Kidney epithelial cell (primary cell): ENCODE results near the gene PPIH. TPM values are rescaled to one million over a fixed set of nuclear protein-coding genes. Genes with fewer than 3 reads are reported as not detected.
"Not testable (repeated sequence)": the region's sequence is repeated elsewhere in the genome, so short reads cannot be mapped to it uniquely, and the experiment has no call there.

Experiments used
- DNase-seq: peaks from one replicate; pipeline ENCODE4 v3.0.0-alpha.2; 2010; ENCODE audit warnings: low read depth
- H3K27me3 ChIP-seq: 2 replicates; pipeline ENCODE4 v1.6.0; 2011; ENCODE audit warnings: low read length; ENCODE audit not compliant: control insufficient read depth, insufficient read depth
- H3K36me3 ChIP-seq: 2 replicates; pipeline ENCODE4 v1.5.1; 2011; ENCODE audit warnings: low read length; ENCODE audit not compliant: control insufficient read depth, insufficient read depth
- H3K4me3 ChIP-seq: 2 replicates; pipeline ENCODE4 v1.5.1; 2011; ENCODE audit warnings: low read depth, mild to moderate bottlenecking, control low read depth, low read length
- total RNA-seq: library from RNA; depleted of rRNA; stranded (reverse); fragments of >200 nt; gene quantifications from 2 replicates; pipeline ENCODE4 v1.2.3, GENCODE V29; 2015
- TF ChIP-seq, protein P1 (sequence below): IDR thresholded peaks from 2 replicates; pipeline ENCODE4 v1.5.1; 2011; ENCODE audit warnings: mild to moderate bottlenecking, moderate library complexity, low read length, control low read depth, inconsistent platforms; ENCODE audit not compliant: insufficient read depth, poor library complexity, severe bottlenecking

Gene PPIH
- total RNA-seq, 1 donor from 2014 or later, result 43.7 TPM

GRCh38 chr1:42721926-42722325, 63.7 kb downstream of the PPIH start:
- TF ChIP-seq, protein P1, sequence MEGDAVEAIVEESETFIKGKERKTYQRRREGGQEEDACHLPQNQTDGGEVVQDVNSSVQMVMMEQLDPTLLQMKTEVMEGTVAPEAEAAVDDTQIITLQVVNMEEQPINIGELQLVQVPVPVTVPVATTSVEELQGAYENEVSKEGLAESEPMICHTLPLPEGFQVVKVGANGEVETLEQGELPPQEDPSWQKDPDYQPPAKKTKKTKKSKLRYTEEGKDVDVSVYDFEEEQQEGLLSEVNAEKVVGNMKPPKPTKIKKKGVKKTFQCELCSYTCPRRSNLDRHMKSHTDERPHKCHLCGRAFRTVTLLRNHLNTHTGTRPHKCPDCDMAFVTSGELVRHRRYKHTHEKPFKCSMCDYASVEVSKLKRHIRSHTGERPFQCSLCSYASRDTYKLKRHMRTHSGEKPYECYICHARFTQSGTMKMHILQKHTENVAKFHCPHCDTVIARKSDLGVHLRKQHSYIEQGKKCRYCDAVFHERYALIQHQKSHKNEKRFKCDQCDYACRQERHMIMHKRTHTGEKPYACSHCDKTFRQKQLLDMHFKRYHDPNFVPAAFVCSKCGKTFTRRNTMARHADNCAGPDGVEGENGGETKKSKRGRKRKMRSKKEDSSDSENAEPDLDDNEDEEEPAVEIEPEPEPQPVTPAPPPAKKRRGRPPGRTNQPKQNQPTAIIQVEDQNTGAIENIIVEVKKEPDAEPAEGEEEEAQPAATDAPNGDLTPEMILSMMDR, result no peak
- no peak for DNase-seq
- no peak overlapping the region for H3K4me3 ChIP-seq
- no peaks in the 10 kb centered on the region for H3K36me3 ChIP-seq
- H3K27me3 ChIP-seq, result no peaks in the 10 kb centered on the region

- H3K4me3 ChIP-seq, H3K36me3 ChIP-seq, DNase-seq, H3K27me3 ChIP-seq: not testable (repeated sequence)
These were observed 64.2 kb downstream of the PPIH start for GRCh38 chr1:42722403-42722802.

DNA sequence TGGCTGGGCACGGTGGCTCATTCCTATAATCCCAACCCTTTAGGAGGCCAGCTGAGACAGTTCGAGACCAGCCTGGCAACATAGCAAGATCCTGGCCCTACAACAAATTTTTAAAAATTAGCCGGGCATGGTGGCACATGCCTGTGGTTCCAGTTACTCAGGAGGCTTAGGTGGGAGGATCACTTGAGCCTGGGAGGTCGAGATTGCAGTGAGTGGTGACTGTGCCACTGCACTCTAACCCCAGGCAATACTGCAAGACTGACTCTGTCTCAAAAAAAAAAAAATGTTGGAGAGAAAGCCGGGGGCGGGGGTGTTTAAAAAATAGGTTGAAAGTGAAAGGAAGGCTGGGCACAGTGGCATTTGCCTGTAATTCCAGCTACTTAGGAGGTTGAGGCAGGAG, 65.3 kb downstream of the PPIH start:
- DNase-seq, result no peak

GRCh38 chr1:42725820-42726219, 67.6 kb downstream of the PPIH start:
- DNase-seq, H3K27me3 ChIP-seq, H3K4me3 ChIP-seq: not testable (repeated sequence)

More for the DNA sequence above, 65.3 kb downstream of the PPIH start:
- Histone ChIP-seq H3K4me3 (no peak overlapping the region), H3K36me3 (no peaks in the 10 kb centered on the region), H3K27me3 (no peaks in the 10 kb centered on the region)
- TF ChIP-seq, protein P1, result no peak

More at GRCh38 chr1:42725820-42726219, 67.6 kb downstream of the PPIH start:
- H3K36me3 ChIP-seq, result not testable (repeated sequence)

Other genes with a start within 250 kb of the PPIH start
- gene ZMYND12, start 202.4 kb upstream of the PPIH start, total RNA-seq, result 0.46 and 0.48 TPM in 2 replicates
- gene PPCS, start 201.9 kb upstream of the PPIH start, total RNA-seq, result 45.1 and 52.3 TPM in 2 replicates
- gene CCDC30, start 195.1 kb upstream of the PPIH start, total RNA-seq, result 1.8 and 3.1 TPM in 2 replicates
- gene YBX1, start 24.0 kb downstream of the PPIH start, total RNA-seq, result 894 and 938 TPM in 2 replicates
- gene CLDN19, start 81.8 kb downstream of the PPIH start, total RNA-seq, result 0.08 and 2.5 TPM in 2 replicates
- gene P3H1, start 108.6 kb downstream of the PPIH start, total RNA-seq, result 51.7 and 61.5 TPM in 2 replicates
- 2.9 and 4.6 TPM in 2 replicates for gene C1orf50, start 108.8 kb downstream of the PPIH start, total RNA-seq
- gene TMEM269, start 126.6 kb downstream of the PPIH start, total RNA-seq, result 0.04 and 0.27 TPM in 2 replicates
- gene ERMAP, start 158.7 kb downstream of the PPIH start, total RNA-seq, result 7.4 and 8.9 TPM in 2 replicates
- 39.7 and 45.6 TPM in 2 replicates for gene SVBP, start 159.0 kb downstream of the PPIH start, total RNA-seq
- gene ZNF691, start 188.2 kb downstream of the PPIH start, total RNA-seq, result 8.8 and 9.4 TPM in 2 replicates